T1000 (cell line): ENCODE results near the gene KCTD13.
"Not testable (repeated sequence)": the region's sequence is repeated elsewhere in the genome, so short reads cannot be mapped to it uniquely, and the experiment has no call there.

Experiments
- DNase-seq: peaks from one replicate; lab custom pipeline; 2025; ENCODE audit warnings: mixed read lengths; lab: John Stamatoyannopoulos, UW

The KCTD13 gene

DNA sequence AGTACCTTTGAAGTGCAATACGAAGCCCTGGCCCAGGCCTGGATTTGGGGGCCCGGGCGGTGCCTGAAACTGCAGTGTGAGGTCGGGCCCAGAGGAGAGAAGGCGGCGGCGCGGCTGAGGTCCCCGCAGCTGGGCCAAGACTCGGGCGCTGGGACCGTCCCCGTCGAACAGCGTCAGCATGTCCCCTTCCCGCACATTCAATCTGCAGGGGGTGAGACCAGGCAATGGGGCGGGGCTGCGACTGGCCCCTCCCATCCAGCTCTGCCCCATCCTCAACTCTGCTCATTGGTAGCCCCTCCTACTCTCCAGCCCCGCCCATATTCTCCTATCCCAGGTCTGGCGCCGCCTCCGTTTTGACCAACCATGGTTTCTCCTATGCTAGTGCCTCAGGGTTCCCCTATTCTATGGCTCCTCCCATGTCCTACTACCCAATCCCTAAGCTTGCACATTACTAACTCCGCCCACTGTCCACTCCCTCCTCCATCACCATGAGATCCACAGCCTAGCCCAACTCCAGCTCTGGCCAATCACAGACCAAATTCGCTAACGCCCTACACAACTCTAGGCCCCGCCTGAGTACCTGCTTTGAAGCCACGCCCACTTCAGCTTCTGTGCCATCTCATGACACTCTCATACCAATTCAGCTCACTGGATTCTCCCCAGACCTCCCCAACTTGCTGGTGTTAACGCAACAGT lies 48.6 kb downstream of the KCTD13 start:
- no peak for DNase-seq

DNA sequence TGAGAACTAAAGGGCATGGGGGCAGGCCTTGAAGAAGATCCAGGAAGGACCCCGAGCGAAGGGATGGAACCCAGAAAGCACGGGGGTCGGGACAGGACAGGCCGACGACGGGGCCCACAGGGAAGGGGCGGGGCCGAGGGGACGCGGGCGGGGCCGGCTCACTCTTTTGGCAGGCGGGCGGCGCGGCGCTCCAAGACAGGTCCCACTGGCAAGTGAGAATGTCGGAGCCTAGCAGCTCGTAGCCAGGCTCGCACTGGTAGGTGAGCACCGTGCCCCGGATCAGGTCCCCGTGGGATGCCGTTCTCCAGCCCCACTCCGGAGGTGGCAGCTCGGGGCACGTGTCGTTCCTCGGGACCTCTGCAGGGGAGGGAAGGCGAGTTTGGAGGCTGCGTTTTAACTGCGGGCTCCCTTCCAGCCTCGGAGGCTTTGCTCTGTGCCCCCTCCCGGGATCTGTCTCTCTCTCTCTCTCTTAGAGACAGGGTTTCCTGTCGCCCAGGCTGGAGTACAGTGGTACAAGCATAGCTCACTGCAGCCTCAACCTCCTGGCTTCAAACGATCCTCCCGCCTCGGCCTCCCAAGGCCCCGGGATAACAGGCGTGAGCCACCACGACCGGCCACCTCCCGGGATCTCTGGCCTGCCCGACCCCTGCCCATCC lies 49.3 kb downstream of the KCTD13 start:
- no peak for DNase-seq

DNA sequence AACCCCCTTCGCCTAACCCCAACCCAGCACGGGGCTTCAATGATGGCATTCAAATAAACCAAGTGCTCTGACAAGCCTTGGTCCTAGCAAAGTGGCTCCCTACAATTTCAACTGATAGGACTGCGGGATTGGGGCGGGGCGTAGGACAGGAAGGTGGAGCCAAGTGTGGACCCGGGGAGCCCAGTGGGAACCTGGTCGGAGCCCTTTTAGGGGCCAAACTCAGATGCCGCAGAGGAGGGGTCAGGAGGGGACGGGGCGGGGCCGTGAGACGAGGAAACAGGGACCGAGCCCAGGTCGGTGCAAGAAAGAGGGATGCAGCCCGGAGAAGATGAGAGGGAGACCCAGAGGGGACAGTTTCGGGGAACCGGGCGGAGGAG lies 49.8 kb downstream of the KCTD13 start:
- no peak for DNase-seq

DNA sequence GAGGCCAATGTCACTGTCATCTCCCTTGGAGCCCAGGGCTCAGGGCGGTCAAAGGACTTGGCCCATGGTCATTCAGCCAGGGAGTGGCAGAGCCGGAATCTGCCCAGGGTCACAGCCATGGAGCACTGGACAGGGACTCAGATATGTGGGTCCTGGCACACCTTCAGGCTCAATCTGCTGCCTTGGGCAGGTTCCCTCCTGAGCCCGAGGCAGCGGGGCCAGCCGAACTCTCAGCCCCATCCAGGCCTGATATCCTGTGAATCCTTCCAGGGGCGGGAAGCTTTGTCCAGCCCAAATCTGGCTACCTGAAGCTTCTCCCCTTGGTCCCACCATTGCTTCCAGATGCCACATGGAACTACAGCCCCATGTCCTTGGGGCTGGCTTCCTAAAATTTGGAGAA lies 50.8 kb downstream of the KCTD13 start:
- DNase-seq = no peak

DNA sequence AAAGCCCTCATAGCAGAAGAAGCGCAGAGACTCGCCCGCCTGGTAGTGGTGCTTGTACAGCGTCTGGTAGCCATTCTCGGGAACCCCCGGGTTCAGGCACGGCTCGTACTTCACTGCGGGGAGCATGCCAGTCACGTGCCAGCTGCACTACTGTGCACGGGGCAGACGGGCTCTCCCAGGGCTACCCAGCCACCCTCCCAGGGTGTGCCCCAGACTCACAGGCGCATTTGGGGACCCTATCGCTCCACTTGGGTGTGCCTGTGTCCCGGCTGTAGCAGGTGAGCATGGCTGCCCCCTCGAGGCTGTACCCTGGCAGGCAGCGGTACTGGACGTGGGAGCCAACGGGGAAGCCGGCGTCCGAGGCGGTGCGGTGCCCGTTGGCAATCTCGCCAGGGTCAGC lies 52.7 kb downstream of the KCTD13 start:
- DNase-seq = no peak

DNA sequence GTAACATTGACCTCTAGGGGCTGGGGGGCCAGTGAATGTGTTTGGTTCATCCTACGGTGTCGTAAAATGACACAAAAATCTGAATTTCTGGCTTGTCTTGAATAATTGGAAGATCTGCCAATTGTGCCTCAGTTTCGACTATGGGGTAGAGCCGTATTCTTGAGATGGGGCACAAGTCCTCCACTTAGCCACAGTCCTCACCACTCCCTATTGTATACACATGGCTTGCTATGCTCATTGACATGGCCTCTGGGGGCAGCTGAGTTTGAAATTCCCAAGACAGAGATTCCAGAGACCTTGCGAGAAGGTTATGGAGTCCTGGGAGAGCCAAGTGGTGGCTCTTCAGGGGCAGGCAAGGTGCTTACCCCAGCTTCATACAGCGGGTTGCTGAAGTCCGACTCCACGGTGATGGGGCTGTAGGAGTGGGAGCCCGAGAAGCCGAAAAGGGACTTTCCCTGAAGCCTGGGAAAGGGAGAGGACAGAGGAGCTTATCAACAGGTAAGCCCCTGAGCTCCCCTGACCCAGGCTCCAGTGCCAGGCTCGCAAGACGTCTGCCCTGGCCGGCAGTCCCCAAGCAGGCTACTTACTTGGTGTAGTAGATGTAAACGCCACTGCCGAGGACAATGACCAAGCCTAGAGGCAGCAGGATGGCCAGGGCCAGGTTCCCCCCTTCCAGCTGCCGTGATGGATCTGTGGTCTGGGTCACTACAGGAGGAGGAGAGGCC lies 54.0 kb downstream of the KCTD13 start:
- DNase-seq = no peak

DNA sequence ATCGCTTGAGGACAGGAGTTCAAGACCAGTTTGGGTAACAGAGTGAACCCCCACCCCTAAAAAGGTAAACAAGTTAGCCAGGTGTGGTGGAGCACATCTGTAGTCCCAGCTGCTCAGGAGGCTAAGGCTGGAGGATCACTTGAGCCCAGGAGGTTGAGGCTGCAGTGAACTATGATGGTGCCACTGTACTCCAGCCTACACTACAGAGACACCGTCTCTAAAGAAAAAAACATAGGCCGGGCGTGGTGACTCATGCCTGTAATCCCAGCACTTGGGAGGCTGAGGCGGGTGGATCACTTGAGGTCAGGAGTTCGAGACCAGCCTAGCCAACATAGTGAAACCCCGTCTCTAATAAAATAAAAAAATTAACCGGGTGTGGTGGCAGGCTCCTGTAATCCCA lies 57.0 kb downstream of the KCTD13 start:
- not testable (repeated sequence) for DNase-seq

DNA sequence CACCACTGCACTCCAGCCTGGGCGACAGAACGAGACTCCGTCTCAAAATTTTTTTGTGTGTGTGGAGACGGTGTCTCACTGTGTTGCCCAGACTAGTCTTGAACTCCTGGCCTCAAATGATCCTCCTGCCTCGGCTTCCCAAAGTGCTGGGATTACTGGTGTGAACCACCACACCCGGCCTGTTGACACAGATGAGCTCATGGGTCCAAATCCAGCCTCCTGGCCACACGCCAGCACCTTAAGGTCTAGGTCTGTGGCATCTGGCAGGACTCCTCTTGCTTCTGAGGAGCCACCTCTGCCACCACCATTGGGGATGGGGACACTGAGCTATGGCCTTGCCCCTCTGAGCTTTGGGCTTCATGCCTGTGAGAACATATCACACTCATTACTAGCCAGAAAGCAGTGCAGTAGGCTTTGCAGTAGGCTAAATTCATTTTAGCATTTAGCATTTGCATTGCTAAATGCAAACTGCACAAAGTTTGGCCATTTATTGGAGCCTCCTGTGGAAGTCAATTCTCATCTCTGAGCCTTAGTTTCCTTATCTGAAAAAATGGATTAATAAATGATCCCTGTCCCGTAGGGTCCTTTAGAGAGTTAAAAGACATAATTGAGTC lies 57.5 kb downstream of the KCTD13 start:
- no peak for DNase-seq

DNA sequence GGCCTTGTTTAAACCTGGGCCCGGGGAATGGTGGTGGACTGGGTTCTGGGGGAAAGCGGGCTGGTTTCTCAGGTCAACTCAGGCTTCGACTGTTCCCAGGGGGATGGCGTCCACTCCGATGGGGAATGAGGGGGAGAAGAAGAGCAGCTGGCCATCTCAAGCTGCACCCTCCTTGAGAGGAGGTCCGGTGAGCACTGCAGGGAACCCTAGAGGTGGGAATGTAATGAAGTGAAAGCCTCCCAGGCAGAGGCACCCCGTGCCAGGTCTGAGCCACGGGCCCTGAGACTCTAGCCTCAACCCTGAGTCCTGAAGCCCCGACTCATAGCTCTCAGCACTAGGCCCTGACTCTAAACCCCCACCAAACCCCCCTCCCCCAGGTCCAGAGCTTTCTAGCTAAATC lies 61.8 kb downstream of the KCTD13 start:
- no peak for DNase-seq

DNA sequence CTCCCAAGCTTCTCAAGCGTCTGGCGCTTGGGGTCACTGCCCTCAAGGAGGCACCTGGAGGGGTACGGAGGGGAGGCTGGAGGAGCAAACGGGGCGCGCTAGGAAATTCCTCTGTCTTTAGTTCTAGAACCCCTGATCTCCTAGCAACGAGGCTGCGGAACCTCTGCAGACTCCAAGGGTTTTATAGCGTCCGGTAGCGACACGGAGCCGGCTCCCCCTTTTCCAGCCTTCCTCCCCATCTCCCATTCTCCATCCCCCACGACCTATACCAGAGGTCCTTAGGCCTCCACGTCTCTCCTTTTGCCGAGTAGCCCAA lies 62.4 kb downstream of the KCTD13 start:
- no peak for DNase-seq

DNA sequence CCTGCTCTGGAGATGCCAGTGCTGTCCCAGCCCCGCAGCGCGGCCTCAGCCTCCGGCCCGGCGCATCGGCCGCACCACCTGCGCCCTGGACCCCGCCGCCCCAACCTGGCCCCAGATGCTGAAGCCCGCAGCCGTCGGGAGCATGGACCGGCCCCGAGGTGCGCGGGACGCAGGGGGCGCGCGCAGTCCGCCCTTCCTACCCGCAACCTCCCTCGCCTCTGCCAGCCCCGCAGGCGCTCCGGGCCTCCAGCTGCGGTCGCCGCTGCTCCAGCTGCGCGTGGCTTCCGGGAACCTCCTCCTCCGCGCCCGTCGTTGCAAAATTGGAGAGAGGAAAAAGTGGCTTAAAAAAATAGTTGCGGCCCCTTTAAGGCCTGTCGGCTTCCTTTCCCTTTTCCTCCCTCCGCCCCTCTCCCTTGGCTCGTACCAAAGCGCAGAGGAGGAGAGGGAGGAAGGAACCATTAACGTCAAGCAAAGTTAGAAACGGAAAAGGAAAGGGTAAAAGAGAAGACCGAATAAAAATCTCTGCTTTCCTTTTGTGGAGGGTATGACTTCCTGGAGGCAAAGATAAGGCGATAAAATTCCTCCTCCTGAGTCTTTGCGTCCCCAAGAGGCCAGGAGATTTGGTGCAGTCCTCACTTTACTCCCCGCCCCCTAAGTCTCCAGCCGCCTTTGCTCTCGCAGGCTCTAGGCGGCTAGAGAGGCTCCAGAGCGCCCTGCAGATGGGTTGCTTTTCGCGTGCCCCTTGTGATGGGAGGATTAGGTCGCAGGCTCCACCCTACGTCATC lies 63.0 kb downstream of the KCTD13 start, which contains the start of gene CDIPT:
CDIPT (minus strand) TSS at position 343 of the 785 bp plus-strand sequence. CDS start 369 bp downstream, outside the sequence.
- peak; percentile 91 for DNase-seq

DNA sequence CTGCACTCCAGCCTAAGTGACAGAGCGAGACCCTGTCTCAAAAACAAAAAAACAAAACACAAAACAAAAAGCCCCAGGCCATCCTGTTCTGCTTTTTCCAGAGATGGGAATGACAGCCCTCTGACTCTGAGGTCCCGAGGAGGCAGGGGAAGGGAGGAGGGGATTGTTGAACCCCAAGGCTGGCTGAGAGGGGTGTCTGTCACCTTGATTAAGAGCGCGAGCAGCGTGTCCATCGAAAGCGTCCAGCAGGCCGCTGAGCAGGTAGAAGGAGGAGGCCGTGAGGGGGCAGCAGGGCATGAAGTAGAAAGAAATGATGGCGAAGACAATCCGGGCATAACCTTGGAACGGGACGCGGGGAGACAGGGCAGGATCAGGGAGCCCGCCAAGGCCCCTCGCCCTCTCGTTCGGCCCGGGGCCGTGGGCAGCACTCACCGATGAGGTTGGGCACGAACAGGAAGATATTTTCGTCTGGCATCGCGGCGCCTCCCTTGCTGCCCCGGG lies 63.6 kb downstream of the KCTD13 start:
- no peak for DNase-seq

DNA sequence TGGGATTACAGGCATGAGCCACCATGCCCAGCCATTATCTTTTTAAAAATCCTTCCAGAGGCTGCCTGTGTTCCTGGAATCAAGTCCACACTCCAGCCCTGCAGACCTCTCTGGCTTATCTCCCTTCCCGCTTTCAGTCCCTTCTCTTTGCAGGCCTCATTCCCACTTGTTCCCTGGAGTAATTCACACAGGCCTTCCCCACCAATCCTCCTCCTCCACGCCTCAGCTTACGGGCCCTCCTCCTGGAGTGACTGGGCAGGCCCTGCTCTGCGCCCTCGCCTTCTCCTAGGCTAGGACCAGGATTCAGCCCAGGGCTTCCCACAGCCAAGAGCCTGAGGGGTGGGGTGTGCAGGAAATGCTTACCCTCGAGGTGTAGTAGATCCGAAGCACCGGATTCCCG lies 65.8 kb downstream of the KCTD13 start:
- DNase-seq = no peak

DNA sequence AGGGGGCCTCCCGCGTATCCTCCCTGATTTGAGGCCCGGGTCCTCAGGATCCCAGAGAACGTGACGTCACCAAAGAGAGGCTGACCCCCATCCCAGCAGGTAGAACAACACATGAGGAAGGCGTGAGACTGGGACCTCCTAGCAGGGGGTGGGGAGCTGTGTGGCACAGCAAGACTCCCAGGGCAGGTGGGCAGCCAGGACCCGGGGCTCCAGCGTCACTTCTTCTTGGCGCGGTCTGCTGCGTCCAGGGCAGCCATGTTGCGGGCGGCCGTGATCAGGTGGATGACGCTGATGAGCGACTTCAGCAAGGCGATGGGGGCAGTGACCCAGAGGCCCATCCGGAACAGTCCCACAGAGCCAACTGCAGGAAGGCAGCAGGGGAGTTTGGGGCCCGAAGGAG lies 67.1 kb downstream of the KCTD13 start:
- DNase-seq = no peak

DNA sequence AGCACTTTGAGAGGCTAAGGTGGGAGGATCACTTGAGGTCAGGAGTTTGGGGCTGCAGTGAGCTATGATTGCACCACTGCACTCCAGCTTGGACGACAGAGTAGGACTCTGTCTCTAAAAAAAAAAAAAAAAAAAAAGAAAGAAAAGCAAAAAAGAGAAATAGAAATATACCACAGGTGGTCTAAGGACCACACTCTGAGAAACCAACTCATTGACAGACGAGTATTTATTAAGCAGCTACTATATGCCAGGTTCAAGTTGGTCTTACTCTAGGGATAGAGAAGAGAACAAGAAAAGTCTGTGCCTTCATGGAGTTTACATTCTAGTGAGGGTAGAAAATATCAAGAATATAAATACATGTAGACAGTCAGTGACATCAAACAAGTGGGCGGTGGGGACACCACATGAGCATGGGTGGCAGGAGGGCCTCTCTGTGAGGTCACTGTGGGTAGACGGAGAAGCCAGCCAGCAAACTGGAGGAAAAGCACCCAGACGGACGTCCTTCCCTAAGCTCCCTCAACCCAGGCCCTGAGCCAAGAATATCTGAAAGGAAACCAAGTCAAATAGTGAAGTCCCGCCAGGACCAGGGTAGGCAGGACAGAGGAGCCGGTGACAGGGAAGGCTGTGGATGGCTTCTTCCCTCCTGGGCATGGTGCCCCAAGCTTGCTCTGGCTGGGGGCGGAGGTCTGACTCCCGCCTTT lies 67.7 kb downstream of the KCTD13 start:
- DNase-seq = no peak

DNA sequence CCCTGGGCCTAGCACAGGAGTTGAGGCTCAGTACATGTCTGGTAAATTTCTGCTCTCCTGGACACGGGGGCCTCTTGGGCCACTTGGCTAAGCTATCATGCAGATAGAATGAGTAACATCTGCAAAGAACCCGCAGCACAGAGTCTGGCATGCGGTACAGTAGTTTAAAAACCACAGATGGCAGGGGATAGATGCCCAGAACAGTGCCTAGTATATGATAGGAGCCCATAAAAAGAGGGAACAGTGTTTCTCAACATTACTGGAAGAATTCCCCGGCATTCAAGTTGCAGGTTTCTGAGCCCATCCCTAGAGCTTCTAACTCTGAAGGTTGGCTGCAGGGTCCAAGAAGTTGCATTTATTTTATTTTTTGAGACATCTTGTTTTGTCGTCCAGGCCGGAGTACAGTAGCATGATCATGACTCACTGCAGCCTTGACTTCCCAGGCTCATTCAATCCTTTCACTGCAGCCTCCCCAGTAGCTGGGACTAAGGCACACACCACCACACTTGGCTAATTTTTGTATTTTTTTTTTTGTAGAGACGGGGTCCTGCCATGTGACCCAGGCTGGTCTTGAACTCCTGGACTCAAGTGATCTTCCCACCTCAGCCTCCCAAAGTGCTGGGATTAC lies 68.8 kb downstream of the KCTD13 start:
- DNase-seq = peak; percentile 21
